HEK293 (cell line): ENCODE measurements around the gene IRX5.

Experiments
- CTCF ChIP-seq: fragments of 450-650 bp; formaldehyde crosslinking; IDR thresholded peaks from 2 replicates; pipeline ENCODE4 v1.5.1; 2016; ENCODE audit warnings: missing biosample characterization, missing genetic modification characterization
- GLIS2 ChIP-seq: fragments of 450-650 bp; formaldehyde crosslinking; IDR thresholded peaks from 2 replicates; pipeline ENCODE4 v1.5.1; 2016; ENCODE audit warnings: missing biosample characterization, missing genetic modification characterization
- KLF9 ChIP-seq: fragments of 450-650 bp; formaldehyde crosslinking; IDR thresholded peaks from 2 replicates; pipeline ENCODE4 v1.5.1; 2016; ENCODE audit warnings: missing biosample characterization, missing genetic modification characterization, low read depth
- ZBTB11 ChIP-seq: fragments of 450-650 bp; formaldehyde crosslinking; conservative IDR thresholded peaks from 2 replicates; pipeline ENCODE4 v1.5.1; 2016; ENCODE audit warnings: low read depth, missing biosample characterization, missing genetic modification characterization
- ZBTB8A ChIP-seq: fragments of 450-650 bp; formaldehyde crosslinking; IDR thresholded peaks from 2 replicates; pipeline ENCODE4 v1.5.1; 2016; ENCODE audit warnings: missing biosample characterization, missing genetic modification characterization
- ZNF239 ChIP-seq: fragments of 450-650 bp; formaldehyde crosslinking; IDR thresholded peaks from 2 replicates; pipeline ENCODE4 v1.5.1; 2016; ENCODE audit warnings: missing biosample characterization, missing genetic modification characterization
- ZNF24 ChIP-seq: fragments of 450-650 bp; formaldehyde crosslinking; IDR thresholded peaks from 2 replicates; pipeline ENCODE4 v1.5.1; 2016; ENCODE audit warnings: missing biosample characterization, missing genetic modification characterization
- ZNF362 ChIP-seq: fragments of 450-650 bp; formaldehyde crosslinking; IDR thresholded peaks from 2 replicates; pipeline ENCODE4 v1.5.1; 2016; ENCODE audit warnings: missing biosample characterization, missing genetic modification characterization
- ZNF398 ChIP-seq: fragments of 450-650 bp; formaldehyde crosslinking; IDR thresholded peaks from 2 replicates; pipeline ENCODE4 v1.5.1; 2017; ENCODE audit warnings: missing biosample characterization, missing genetic modification characterization
- ZNF513 ChIP-seq: fragments of 450-650 bp; IDR thresholded peaks from 2 replicates; pipeline ENCODE4 v1.5.1; 2018; ENCODE audit warnings: missing biosample characterization, missing genetic modification characterization
- ZNF544 ChIP-seq: fragments of 450-650 bp; formaldehyde crosslinking; IDR thresholded peaks from 2 replicates; pipeline ENCODE4 v1.5.0; 2017; ENCODE audit warnings: missing biosample characterization, missing genetic modification characterization

GRCh38 chr16:54932021-54932660 is 1.5 kb downstream of the IRX5 start:
- TF ChIP-seq ZNF239 (tag by site-specific recombination) (no peak), ZNF24 (tag by site-specific recombination) (no peak), ZBTB8A (tag by site-specific recombination) (no peak), ZNF362 (tag by site-specific recombination) (no peak), CTCF (tag by site-specific recombination) (no peak), ZNF544 (no peak), ZBTB11 (tag by site-specific recombination) (no peak), ZNF398 (tag by site-specific recombination) (no peak), GLIS2 (no peak), KLF9 (tag by site-specific recombination) (no peak), ZNF513 (tag by site-specific recombination) (no peak)
